GM23248 (cell line): ENCODE measurements around the gene STK32B.

Experiments
- EZH2 ChIP-seq: fragments of 200-600 bp; sonication (generic); IDR thresholded peaks from 2 replicates; pipeline ENCODE4 v1.6.1; 2018; ENCODE audit warnings: antibody characterized with exemption, mild to moderate bottlenecking; ENCODE audit not compliant: insufficient read depth, poor library complexity, severe bottlenecking
- EZH2phosphoT487 ChIP-seq: fragments of 200-600 bp; sonication (generic); IDR thresholded peaks from 2 replicates; pipeline ENCODE4 v1.6.1; 2018; ENCODE audit warnings: antibody characterized with exemption, moderate library complexity, mild to moderate bottlenecking, low read depth; ENCODE audit not compliant: insufficient read depth

GRCh38 chr4:5018603-5019002, 32.7 kb upstream of the STK32B start:
- TF ChIP-seq EZH2phosphoT487 (no peak), EZH2 (no peak)
